Suppressor macrophage (primary cell): ENCODE results near the gene HELB.

ENCODE experiments used
- DNase-seq, 4 experiments: peaks; one replicate each; pipeline ENCODE4 v3.0.0-alpha.2; 2020 to 2022
- total RNA-seq, 17 experiments: gene quantifications; one replicate each; lab custom pipeline; 2026; ENCODE audit warnings: mixed read lengths in 6 of 17, inconsistent platforms in 3 of 17; lab: John Stamatoyannopoulos, UW

Gene HELB
- 4.4 to 47.8 (median 8.4) reads per million in 17 experiments for total RNA-seq

DNA sequence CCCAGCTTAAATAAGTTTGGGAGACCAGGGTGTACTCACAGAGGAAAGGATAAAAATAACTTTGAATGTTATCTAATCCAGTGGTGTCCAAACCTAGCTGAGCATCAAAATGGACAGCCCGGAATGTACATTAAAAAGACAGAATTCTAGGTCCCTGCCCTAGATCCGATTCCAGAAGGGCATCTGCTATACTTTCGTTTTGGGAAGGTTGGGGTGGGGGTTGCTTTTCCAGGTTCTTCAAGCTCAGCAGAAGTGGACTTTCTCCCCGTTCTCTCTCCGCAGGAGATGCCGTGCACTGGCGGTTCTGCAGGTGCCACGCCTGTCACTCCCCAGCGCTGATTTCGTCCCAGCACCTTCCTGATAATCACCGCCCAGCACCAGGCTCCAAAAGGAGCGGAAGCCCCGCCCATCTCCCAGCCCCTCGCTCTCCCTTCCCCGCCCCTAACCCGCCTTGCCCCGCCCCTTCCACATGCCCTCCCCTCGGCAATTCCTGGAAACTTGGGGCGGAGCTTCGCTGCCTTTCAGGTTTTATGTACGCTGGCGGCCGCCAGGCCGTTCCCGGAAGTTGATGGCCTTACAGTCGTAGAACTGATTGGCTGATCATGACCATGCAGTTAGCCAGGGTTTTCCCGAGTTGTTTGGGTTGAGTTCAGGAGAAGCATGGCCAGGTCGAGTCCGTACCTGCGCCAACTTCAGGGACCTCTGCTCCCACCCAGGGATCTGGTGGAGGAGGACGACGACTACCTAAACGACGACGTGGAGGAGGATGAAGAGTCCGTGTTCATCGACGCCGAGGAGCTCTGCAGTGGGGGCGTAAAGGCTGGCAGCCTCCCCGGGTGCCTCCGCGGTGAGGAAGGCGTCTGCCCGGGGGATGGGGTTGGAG, at the start of gene HELB:
HELB (plus strand) TSS at position 550 of the 883 bp plus-strand sequence; CDS start at position 661, 111 bp downstream.
- peak; percentile 97 to 99 (median 98) for DNase-seq

- DNase-seq = no peak
These were observed 49.5 kb upstream of the HELB start for GRCh38 chr12:66252771-66253170.

- DNase-seq = no peak
These were observed 46.6 kb upstream of the HELB start for GRCh38 chr12:66255737-66256136.

GRCh38 chr12:66258011-66258410, 44.3 kb upstream of the HELB start:
- no peak for DNase-seq

GRCh38 chr12:66262737-66263136, 39.6 kb upstream of the HELB start:
- no peak for DNase-seq

DNA sequence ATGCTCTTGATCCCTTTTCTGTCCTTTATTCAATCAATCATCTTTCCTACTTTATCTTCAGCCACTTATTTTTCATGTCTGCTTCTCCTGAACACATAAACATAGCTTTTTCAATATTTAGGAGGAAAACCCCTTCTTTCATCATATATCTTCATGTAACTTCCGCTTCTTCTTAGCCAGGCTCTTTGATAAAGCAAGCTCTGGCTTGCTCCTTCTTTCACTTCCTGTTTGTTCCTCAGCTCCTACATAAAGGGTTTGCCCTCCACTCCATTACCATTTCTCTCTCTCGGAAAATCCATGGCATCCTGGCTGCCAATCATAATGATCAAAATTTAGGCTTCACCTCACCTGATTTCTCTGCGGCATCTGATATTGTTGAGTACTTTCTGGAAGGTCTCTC, 33.7 kb upstream of the HELB start:
- DNase-seq = peak; percentile 60 to 92 (median 79)

- peak; percentile 21 to 72 (median 45) for DNase-seq
These were observed 33.2 kb upstream of the HELB start for GRCh38 chr12:66269142-66269541.

DNA sequence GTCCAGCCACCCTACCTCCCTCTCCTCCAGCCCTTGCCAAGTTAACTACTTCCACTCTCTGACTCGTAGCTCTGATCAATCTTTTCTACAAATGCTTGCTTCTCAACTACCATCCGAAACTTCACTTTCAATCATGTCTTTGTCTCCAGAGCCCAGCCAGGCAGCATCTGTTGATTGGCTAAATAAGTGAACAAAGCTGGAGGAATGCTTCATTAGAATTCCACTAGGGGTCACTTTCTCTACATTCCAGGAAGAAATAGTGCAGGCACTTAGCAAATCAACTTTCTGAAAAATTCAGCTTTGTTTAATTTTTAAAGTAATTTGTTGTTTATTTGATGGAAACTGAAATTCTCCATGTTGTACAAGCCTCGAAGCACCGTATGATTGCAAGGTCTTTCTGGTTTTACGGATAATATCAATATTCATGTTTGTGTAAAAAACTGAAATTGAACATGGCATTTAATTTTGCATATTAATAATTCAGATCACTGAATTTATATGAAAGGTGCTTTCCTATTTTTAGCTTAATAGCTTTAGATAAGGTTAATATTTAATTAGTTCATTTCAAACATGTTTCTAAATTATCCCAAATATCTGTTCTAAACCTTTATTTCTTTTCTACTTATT, 32.4 kb upstream of the HELB start:
- DNase-seq = peak; percentile 51 to 85 (median 64)

DNA sequence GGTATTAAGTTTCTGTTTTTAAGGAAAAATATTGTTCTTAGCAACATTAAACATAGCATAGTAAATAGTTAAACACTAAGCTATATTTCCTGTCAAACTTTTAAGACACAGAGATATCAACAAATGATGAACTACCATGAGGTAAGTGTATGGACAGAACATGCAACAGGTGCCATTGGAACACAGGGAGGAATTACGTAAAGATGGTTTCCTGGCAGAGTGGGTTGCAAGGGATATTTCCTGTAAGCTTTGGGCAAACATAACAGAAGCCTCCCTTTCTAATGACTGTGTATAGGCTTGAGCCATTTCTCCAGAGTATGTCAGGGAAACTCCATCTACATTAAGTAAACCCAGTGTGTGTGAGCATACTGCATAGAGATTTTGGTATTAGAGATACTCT, 31.7 kb upstream of the HELB start:
- no peak for DNase-seq

GRCh38 chr12:66272650-66273049, 29.6 kb upstream of the HELB start:
- no peak for DNase-seq

GRCh38 chr12:66273147-66273546, 29.1 kb upstream of the HELB start:
- no peak for DNase-seq

DNA sequence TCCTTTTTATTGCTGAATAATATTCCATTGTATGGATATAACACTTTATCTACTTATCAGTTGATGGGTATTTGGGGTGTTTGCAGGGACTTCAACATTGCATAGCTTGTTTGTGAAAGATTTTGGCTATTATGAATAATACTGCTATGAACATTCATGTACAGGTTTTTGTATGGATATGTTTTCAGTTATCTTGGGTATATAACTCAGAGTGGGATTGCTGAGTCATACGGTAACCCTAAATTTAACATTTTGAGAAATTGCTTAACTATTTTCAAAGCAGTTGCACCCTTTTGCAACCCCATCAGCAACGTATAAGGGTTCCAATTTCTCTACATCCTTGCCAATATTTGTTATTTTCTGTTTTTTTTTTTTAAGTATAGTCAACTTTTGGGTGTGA, 27.3 kb upstream of the HELB start:
- no peak for DNase-seq

- peak; percentile 19 to 58 (median 46) for DNase-seq
These were observed 23.1 kb upstream of the HELB start for GRCh38 chr12:66279123-66279712.

GRCh38 chr12:66280561-66280960, 21.7 kb upstream of the HELB start:
- DNase-seq = peak; percentile 57 to 88 (median 80)

DNA sequence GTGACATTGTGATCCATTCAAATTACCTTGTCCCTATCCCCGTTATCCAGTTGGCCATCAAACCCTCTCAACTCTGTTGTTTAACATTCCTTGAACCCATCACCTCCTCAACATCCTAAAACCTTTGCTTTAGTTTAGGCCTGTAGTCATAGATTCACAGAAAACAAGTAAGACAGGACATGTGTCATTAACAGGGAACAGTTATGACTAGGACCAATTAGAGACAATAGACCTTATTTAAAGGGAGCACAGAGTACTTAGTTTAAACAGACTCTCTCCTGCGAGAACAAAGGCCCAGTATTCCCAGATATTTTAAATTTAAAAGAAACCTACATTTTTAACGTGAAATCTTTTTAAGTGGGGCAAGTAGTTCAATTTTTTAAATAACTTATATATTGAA, 20.0 kb upstream of the HELB start:
- DNase-seq = no peak

DNA sequence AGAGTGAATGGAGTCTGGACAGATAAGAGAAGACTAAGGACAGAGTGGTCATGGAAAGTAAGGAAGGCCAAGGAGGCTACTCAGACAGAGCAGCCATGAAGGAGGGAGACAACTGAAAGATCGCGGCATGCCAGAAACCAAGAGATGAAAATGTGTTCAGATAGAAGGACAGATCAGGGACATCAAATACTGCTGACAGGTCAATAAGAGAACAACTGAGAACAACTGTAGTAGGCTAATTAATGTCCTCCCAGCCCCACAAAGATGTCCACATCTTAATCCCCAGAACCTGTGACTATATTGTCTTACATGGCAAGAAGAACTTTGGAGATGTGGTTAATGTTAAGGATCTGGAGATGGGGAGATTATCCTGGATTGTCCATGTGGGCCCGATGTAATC, 15.0 kb upstream of the HELB start:
- no peak for DNase-seq

GRCh38 chr12:66288121-66288520, 14.2 kb upstream of the HELB start:
- DNase-seq = no peak

GRCh38 chr12:66289485-66289884, 12.8 kb upstream of the HELB start:
- no peak for DNase-seq

DNA sequence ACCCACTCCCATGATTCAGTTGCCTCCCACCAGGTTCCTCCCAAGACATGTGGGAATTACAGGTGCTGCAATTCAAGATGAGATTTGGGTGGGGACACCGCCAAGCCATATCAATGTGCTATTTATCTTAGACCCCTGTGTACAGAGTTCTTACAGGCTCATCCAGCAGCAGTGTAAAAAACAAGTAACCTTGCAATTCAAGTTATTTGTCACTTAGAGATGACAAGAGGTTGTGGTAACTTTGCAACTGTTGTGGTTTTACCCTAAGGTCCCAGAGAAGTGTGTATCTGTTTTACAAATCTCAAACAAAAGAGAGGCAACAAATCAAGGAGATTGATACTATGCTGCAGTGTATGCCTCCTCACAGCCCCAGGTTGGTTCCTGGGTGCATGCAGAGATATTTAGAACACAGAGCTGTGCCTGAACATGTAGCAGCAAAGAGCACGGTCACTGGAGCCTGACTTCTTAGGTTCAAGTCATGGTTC, 11.5 kb upstream of the HELB start:
- DNase-seq = no peak

GRCh38 chr12:66296176-66296683, 6.1 kb upstream of the HELB start:
- no peak for DNase-seq

DNA sequence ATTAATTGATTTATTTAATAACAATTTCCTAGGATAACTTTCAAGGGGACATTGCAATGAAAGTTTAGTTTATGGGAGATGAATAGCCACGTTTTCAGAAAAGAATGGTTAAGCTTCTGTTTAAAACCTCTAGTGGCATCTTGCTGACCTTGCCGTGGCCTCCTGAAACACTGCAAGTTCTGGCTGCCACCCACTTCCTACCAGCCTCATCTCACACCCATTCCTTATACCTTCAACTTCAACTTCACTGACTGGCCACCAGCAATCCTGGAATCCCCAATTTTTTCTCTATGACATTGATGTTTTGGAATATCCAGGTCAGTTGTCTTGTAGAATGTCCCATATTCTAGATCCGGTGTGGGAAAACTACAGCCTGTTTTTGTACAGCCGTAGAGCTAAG, 5.2 kb upstream of the HELB start:
- DNase-seq = no peak

DNA sequence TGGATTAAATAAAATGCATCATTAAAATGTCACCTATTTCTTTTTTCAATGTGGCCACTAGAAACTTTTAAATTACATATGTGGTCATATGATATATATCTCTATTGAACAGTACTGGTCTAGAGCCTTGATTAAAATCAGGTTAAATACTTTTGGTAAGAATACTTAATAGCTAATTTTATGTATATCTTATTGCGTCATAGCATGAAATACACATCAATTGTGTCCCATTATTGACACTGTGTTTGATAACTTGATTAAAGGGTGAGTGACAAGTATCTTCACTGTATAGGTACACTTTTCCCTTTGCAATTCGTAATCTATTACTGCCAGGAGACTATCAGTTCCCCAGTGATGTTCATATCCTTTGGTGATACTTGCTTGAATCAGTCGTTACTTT, 4.4 kb upstream of the HELB start:
- no peak for DNase-seq

GRCh38 chr12:66302827-66303169, 505 bp downstream of the HELB start:
- no peak for DNase-seq
